Mammary epithelial cell (primary cell): ENCODE results near the gene ATP2C2.

ENCODE experiments used
- CTCF ChIP-seq, 2 donors: IDR thresholded peaks in 1 of 2; conservative IDR thresholded peaks in 1 of 2; 2 replicates each; pipeline ENCODE4 v1.5.1; 2011 to 2012; ENCODE audit warnings: inconsistent platforms in 2 of 2, low read length in 2 of 2, mild to moderate bottlenecking in 2 of 2, control low read depth in 1 of 2, low read depth in 1 of 2; ENCODE audit not compliant: insufficient read depth in 1 of 2; ENCODE audit errors: extremely low read depth in 1 of 2
- EZH2 ChIP-seq: IDR thresholded peaks from 2 replicates; pipeline ENCODE4 v1.6.1; 2012; ENCODE audit warnings: low read length, inconsistent platforms, borderline replicate concordance

DNA sequence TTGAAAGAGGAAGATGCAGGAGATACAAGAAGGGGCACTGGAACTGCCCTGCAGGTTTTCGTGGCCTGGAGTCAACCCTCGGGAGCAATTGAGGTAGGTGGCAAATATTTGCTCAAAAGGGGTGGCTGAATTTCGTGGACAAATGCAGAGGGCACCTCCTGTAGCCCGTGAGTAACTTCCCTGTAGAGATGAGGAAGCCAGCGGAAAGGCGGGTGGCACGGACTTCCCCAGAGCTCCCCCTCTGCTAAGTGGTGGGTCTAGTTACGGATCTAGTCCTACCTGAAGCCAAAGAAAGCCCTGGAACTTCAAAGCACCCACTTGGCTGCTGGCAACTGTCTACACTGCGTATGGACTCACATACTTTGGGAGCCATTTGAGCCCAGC, 1.0 kb upstream of the ATP2C2 start:
- no peak for TF ChIP-seq CTCF (conservative IDR thresholded peaks at IDR 0.05 in 1 of 2, IDR thresholded peaks at IDR 0.05 in 1 of 2; ENCODE audit: extremely low read depth in 1 of 2, insufficient read depth in 1 of 2, low read depth in 1 of 2, low read length in 2 of 2)
- no peak for TF ChIP-seq EZH2
